K562 (cell line): ENCODE results near the gene NTSR1. TPM values are rescaled to one million over a fixed set of nuclear protein-coding genes. Genes with fewer than 3 reads are reported as not detected.

Experiments used
- BMI1 ChIP-seq: fragments of 150-350 bp; IDR thresholded peaks from 2 replicates; pipeline ENCODE4 v1.6.1; 2014; ENCODE audit warnings: low read length
- CHAMP1 ChIP-seq: fragments of 450-650 bp; IDR thresholded peaks from 2 replicates; pipeline ENCODE4 v1.6.1; 2016; ENCODE audit warnings: mild to moderate bottlenecking
- ETS1 ChIP-seq: conservative IDR thresholded peaks from 2 replicates; pipeline ENCODE4 v1.6.1; 2011; ENCODE audit warnings: low read depth, mild to moderate bottlenecking, low read length; ENCODE audit not compliant: control insufficient read depth
- HNRNPK ChIP-seq: fragments of 200-400 bp; formaldehyde crosslinking; IDR thresholded peaks from one replicate; pipeline ENCODE4 v1.6.1; 2018; ENCODE audit warnings: mild to moderate bottlenecking, low read depth, low read length; ENCODE audit not compliant: poor library complexity, severe bottlenecking
- MCM7 ChIP-seq, 2 experiments: fragments of 450-650 bp; IDR thresholded peaks; 2 replicates each; pipeline ENCODE4 v1.6.1; 2016 to 2018
- MYNN ChIP-seq, 2 experiments: sonication (generic); formaldehyde crosslinking in 1 of 2; IDR thresholded peaks; 2 replicates each; pipeline versions ENCODE4 v1.5.0 to v1.6.1; 2016 to 2020; ENCODE audit warnings: antibody characterized with exemption in 1 of 2, missing genetic modification reagents in 1 of 2
- PURB ChIP-seq: sonication (generic); formaldehyde crosslinking; IDR thresholded peaks from 2 replicates; pipeline ENCODE4 v1.9.0; 2021; ENCODE audit warnings: low read depth, mild to moderate bottlenecking, missing genetic modification reagents
- SMAD2 ChIP-seq: fragments of 150-350 bp; IDR thresholded peaks from 2 replicates; pipeline ENCODE4 v1.6.1; 2014; ENCODE audit warnings: low read depth, mild to moderate bottlenecking, low read length
- SMAD4 ChIP-seq: fragments of 250-450 bp; sonication (Bioruptor Pico); conservative IDR thresholded peaks from 2 replicates; pipeline ENCODE4 v1.8.0; 2021; ENCODE audit warnings: inconsistent platforms, mild to moderate bottlenecking, moderate library complexity
- TEAD4 ChIP-seq, 2 experiments: sonication (generic) in 1 of 2; formaldehyde crosslinking in 1 of 2; IDR thresholded peaks; 2 replicates each; pipeline versions ENCODE4 v1.6.1 to v1.8.0; 2012 to 2022; ENCODE audit warnings: borderline replicate concordance in 1 of 2, inconsistent platforms in 1 of 2, low read length in 1 of 2, mild to moderate bottlenecking in 1 of 2, missing genetic modification reagents in 1 of 2
- TFAM ChIP-seq: fragments of 250-450 bp; sonication (Bioruptor Pico); conservative IDR thresholded peaks from 2 replicates; pipeline ENCODE4 v1.5.0; 2021; ENCODE audit warnings: mild to moderate bottlenecking, moderate library complexity
- TGIF2 ChIP-seq: sonication (generic); formaldehyde crosslinking; IDR thresholded peaks from 2 replicates; pipeline ENCODE4 v1.8.1; 2022; ENCODE audit warnings: mild to moderate bottlenecking, missing genetic modification reagents, moderate library complexity
- ZNF589 ChIP-seq: fragments of 200-800 bp; sonication (Bioruptor generic); IDR thresholded peaks from 2 replicates; pipeline ENCODE4 v1.6.1; 2016; ENCODE audit warnings: low read depth, missing genetic modification characterization, missing compliant biosample characterization
- polyA plus RNA-seq, 8 experiments: library from polyadenylated mRNA; depleted of rRNA in 4 of 8; stranded (reverse) in 5 of 8; unstranded in 3 of 8; fragments of >200 nt; fragmentation: Nextera tagmentation in 2 of 8; fragmentation: Illumina TruSeq in 1 of 8; extraction: Ambion mirVana in 2 of 8; extraction: Trizol in 1 of 8; gene quantifications; 2 replicates each; pipeline versions ENCODE4 v1.2.1 to v1.2.3, GENCODE V29; 2011 to 2014; ENCODE audit warnings: inconsistent platforms in 1 of 8, missing spikeins in 1 of 8
- total RNA-seq, 7 experiments: library from RNA; depleted of rRNA in 6 of 7; stranded (reverse); fragments of >200 nt in 6 of 7; fragmentation: Illumina TruSeq in 2 of 7; extraction: Trizol in 2 of 7; gene quantifications; 2 replicates each; pipeline versions ENCODE4 v1.2.1 to v1.2.3, GENCODE V29; 2011 to 2021; ENCODE audit warnings: low replicate concordance in 1 of 7
- TF ChIP-seq, protein P1 (sequence below): fragments of 150-350 bp; IDR thresholded peaks from 2 replicates; pipeline ENCODE4 v1.6.1; 2014; ENCODE audit warnings: low read depth, mild to moderate bottlenecking, low read length, borderline replicate concordance
- TF ChIP-seq, protein P2 (sequence below): sonication (generic); formaldehyde crosslinking; IDR thresholded peaks from 2 replicates; pipeline ENCODE4 v1.8.0; 2022; ENCODE audit warnings: mild to moderate bottlenecking, missing genetic modification reagents
- TF ChIP-seq, protein P3 (sequence below): fragments of 250-450 bp; sonication (Bioruptor Pico); IDR thresholded peaks from 2 replicates; pipeline ENCODE4 v1.5.0; 2020; ENCODE audit warnings: mild to moderate bottlenecking

The NTSR1 gene
- total and polyA plus RNA-seq, 9 of the 15 experiments (the other 6 are each of a cell fraction or from before 2014, with no cell fraction given): 0.04 to 0.40 (median 0.13) TPM; not detected in 3

GRCh38 chr20:62776692-62777527, 68.3 kb downstream of the NTSR1 start (continued):
- TF ChIP-seq ZNF589 (peak; percentile 26; the same call in 1 of the 2 replicates), BMI1 (no peak), ETS1 (0 out of 2 replicates have a peak, but pooled peaks have one; percentile 10), MYNN (IDR thresholded peaks at IDR 0.05) (0 out of 2 replicates have a peak, but pooled peaks have one; percentile 11), MYNN (CRISPR knock-in tag; IDR thresholded peaks at IDR 0.05) (no peak), CHAMP1 (no peak), HNRNPK (no peak), PURB (CRISPR knock-in tag) (no peak), TFAM (no peak), SMAD4 (0 out of 2 replicates have a peak, but pooled peaks have one; percentile 21), TEAD4 (IDR thresholded peaks at IDR 0.05; ENCODE audit: low read length) (no peak), TEAD4 (CRISPR knock-in tag; IDR thresholded peaks at IDR 0.05; ENCODE audit: borderline replicate concordance) (no peak), SMAD2 (no peak), MCM7 (IDR thresholded peaks at IDR 0.05) (0 out of 4 replicates have a peak, but pooled peaks have one; percentile 48 to 80), TGIF2 (no peak)
- TF ChIP-seq, protein P1, sequence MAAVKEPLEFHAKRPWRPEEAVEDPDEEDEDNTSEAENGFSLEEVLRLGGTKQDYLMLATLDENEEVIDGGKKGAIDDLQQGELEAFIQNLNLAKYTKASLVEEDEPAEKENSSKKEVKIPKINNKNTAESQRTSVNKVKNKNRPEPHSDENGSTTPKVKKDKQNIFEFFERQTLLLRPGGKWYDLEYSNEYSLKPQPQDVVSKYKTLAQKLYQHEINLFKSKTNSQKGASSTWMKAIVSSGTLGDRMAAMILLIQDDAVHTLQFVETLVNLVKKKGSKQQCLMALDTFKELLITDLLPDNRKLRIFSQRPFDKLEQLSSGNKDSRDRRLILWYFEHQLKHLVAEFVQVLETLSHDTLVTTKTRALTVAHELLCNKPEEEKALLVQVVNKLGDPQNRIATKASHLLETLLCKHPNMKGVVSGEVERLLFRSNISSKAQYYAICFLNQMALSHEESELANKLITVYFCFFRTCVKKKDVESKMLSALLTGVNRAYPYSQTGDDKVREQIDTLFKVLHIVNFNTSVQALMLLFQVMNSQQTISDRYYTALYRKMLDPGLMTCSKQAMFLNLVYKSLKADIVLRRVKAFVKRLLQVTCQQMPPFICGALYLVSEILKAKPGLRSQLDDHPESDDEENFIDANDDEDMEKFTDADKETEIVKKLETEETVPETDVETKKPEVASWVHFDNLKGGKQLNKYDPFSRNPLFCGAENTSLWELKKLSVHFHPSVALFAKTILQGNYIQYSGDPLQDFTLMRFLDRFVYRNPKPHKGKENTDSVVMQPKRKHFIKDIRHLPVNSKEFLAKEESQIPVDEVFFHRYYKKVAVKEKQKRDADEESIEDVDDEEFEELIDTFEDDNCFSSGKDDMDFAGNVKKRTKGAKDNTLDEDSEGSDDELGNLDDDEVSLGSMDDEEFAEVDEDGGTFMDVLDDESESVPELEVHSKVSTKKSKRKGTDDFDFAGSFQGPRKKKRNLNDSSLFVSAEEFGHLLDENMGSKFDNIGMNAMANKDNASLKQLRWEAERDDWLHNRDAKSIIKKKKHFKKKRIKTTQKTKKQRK: no peak
- TF ChIP-seq, protein P2, sequence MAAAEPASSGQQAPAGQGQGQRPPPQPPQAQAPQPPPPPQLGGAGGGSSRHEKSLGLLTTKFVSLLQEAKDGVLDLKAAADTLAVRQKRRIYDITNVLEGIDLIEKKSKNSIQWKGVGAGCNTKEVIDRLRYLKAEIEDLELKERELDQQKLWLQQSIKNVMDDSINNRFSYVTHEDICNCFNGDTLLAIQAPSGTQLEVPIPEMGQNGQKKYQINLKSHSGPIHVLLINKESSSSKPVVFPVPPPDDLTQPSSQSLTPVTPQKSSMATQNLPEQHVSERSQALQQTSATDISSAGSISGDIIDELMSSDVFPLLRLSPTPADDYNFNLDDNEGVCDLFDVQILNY (CRISPR knock-in tag): no peak
- TF ChIP-seq, protein P3, sequence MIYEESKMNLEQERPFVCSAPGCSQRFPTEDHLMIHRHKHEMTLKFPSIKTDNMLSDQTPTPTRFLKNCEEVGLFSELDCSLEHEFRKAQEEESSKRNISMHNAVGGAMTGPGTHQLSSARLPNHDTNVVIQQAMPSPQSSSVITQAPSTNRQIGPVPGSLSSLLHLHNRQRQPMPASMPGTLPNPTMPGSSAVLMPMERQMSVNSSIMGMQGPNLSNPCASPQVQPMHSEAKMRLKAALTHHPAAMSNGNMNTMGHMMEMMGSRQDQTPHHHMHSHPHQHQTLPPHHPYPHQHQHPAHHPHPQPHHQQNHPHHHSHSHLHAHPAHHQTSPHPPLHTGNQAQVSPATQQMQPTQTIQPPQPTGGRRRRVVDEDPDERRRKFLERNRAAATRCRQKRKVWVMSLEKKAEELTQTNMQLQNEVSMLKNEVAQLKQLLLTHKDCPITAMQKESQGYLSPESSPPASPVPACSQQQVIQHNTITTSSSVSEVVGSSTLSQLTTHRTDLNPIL (CRISPR knock-in tag): no peak
